Measurements from ENCODE around the gene KAT14. TPM values are rescaled to one million over a fixed set of nuclear protein-coding genes. Genes with fewer than 3 reads are reported as not detected.
"Not testable (repeated sequence)": the region's sequence is repeated elsewhere in the genome, so short reads cannot be mapped to it uniquely, and the experiment has no call there.

The KAT14 gene
- total RNA-seq, result 10 to 100 TPM; 11.5 to 12.6 TPM
- total RNA-seq, result 20.7 to 31.6 reads per million in 2 donors

DNA sequence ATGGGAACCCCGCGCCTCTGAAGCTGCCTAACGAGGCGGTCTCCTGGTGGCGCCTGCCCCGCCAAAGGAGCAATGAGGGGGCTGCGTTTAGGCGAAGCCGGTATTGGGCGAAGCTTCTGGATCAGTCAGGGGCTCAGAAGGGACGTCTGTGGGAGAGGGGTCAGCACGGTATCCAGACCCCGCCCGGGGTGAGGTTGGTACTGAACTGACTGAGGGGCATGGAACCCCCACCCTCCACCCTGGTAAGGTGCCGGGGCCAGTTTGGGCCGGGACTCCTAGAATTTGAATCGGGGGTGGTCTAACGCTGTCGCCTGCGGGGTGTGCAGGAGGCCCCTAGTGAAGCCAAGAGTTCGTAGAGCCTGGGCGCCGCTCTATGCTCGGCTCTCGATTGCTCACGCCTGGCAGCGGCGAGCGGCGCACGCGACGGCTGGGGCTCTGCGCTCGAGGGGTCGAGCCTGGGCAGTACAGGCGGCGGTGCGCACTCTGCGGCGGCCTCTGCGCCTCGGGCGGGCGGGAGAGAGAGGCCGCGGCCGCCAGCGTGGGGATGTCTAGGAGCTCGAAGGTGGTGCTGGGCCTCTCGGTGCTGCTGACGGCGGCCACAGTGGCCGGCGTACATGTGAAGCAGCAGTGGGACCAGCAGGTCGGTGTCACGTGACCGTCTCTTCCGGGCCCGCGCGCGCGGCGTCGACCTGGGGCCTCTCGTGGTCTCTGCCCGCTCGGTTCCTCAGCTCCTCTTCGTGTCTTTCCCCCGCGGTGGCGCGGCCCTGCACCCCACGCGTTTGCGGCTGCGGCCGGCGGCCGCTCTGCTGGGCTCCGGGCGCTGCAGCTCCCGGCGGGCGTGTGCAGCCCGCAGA is at the start of gene KAT14, which contains the start of gene PET117:
TSS of gene KAT14 (plus strand) at position 452 of the 854 bp plus-strand sequence. CDS start 4,798 bp downstream, outside the sequence.
TSS of gene PET117 (plus strand) at position 452 of the 854 bp plus-strand sequence. CDS start at position 545, 93 bp downstream.
- H3K4me1 Mint-ChIP-seq, result peaks cover 26% of the 10 kb centered on the region
- H3K27ac Mint-ChIP-seq, result peak within 1 kb of the TSS; percentile 91
- DNase-seq (peak; percentile 83 to 94 (median 85)), ATAC-seq (peak; percentile 95)
- no peaks in the 10 kb centered on the region for H3K36me3 Mint-ChIP-seq (ENCODE audit: low read depth)
- peak within 1 kb of the TSS; percentile 88 for H3K4me3 Mint-ChIP-seq
- H3K9me3 ChIP-seq (ENCODE audit: control insufficient read depth, low read length, poor library complexity, severe bottlenecking), result no peaks in the 10 kb centered on the region
- H3K27me3 Mint-ChIP-seq, result no peaks in the 10 kb centered on the region

GRCh38 chr20:18088298-18088697 is 49.4 kb upstream of the KAT14 start:
- H3K27ac Mint-ChIP-seq, result not testable (repeated sequence)

GRCh38 chr20:18088841-18089240 is 48.8 kb upstream of the KAT14 start:
- ATAC-seq; H3K9me3 ChIP-seq (ENCODE audit: control insufficient read depth, low read length, poor library complexity, severe bottlenecking); H3K4me1 Mint-ChIP-seq; DNase-seq; H3K27ac Mint-ChIP-seq; H3K4me3 Mint-ChIP-seq; H3K36me3 Mint-ChIP-seq (ENCODE audit: low read depth): not testable (repeated sequence)
- H3K27me3 Mint-ChIP-seq, result peaks cover 23% of the 10 kb centered on the region

More at GRCh38 chr20:18088298-18088697, 49.4 kb upstream of the KAT14 start:
- not testable (repeated sequence) for H3K9me3 ChIP-seq (ENCODE audit: control insufficient read depth, low read length, poor library complexity, severe bottlenecking); H3K4me1 Mint-ChIP-seq; H3K36me3 Mint-ChIP-seq (ENCODE audit: low read depth); H3K4me3 Mint-ChIP-seq; DNase-seq; ATAC-seq
- peaks cover 17% of the 10 kb centered on the region for H3K27me3 Mint-ChIP-seq

GRCh38 chr20:18090044-18090443 is 47.6 kb upstream of the KAT14 start:
- DNase-seq (no peak), ATAC-seq (no peak)
- Mint-ChIP-seq H3K36me3 (ENCODE audit: low read depth) (no peaks in the 10 kb centered on the region), H3K27me3 (peaks cover 26% of the 10 kb centered on the region), H3K27ac (no peak overlapping the region), H3K4me1 (peaks cover 2% of the 10 kb centered on the region), H3K4me3 (no peak overlapping the region)
- no peaks in the 10 kb centered on the region for H3K9me3 ChIP-seq (ENCODE audit: control insufficient read depth, low read length, poor library complexity, severe bottlenecking)

GRCh38 chr20:18090477-18090876 is 47.2 kb upstream of the KAT14 start:
- ATAC-seq, result no peak
- H3K27ac Mint-ChIP-seq, result no peak overlapping the region
- H3K36me3 Mint-ChIP-seq (ENCODE audit: low read depth), result no peaks in the 10 kb centered on the region

GRCh38 chr20:18091623-18092022 is 46.0 kb upstream of the KAT14 start:
- Mint-ChIP-seq H3K4me1 (peaks cover 2% of the 10 kb centered on the region), H3K27ac (no peak overlapping the region), H3K27me3 (peaks cover 26% of the 10 kb centered on the region), H3K4me3 (no peak overlapping the region), H3K36me3 (ENCODE audit: low read depth) (no peaks in the 10 kb centered on the region)
- ATAC-seq (no peak), DNase-seq (no peak)
- H3K9me3 ChIP-seq (ENCODE audit: control insufficient read depth, low read length, poor library complexity, severe bottlenecking), result no peaks in the 10 kb centered on the region

More at GRCh38 chr20:18090477-18090876, 47.2 kb upstream of the KAT14 start:
- DNase-seq, result no peak
- no peak overlapping the region for H3K4me3 Mint-ChIP-seq
- H3K27me3 Mint-ChIP-seq, result peaks cover 26% of the 10 kb centered on the region
- peaks cover 2% of the 10 kb centered on the region for H3K4me1 Mint-ChIP-seq
- H3K9me3 ChIP-seq (ENCODE audit: control insufficient read depth, low read length, poor library complexity, severe bottlenecking), result no peaks in the 10 kb centered on the region

DNA sequence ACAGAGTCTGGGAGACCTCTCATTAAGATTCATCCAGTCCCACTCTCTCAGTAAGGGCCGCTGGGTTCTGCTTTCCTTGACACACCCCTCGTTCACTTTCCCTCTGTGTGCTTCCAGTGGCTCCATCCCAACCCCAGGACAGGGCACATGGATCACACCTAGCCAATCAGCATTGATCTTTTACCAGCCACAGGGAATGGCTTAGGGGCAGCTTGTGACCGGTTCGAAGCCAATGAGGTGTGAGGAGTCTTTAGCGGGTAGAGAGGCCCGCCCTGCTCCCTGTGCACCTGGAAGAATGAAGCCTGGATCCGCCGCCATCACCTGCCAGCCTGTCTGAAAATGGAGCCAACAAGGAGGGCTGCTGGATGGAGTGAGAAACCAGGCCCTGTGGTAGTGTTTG is 44.8 kb upstream of the KAT14 start:
- Mint-ChIP-seq H3K4me3 (no peak overlapping the region), H3K27me3 (peaks cover 30% of the 10 kb centered on the region), H3K27ac (no peak overlapping the region), H3K4me1 (peaks cover 4% of the 10 kb centered on the region), H3K36me3 (ENCODE audit: low read depth) (no peaks in the 10 kb centered on the region)
- ATAC-seq (no peak), DNase-seq (no peak)
- no peaks in the 10 kb centered on the region for H3K9me3 ChIP-seq (ENCODE audit: control insufficient read depth, low read length, poor library complexity, severe bottlenecking)

- no peak for ATAC-seq
- H3K27ac Mint-ChIP-seq, result no peak overlapping the region
- H3K4me1 Mint-ChIP-seq, result peaks cover 4% of the 10 kb centered on the region
These were observed 44.3 kb upstream of the KAT14 start for GRCh38 chr20:18093388-18093787.

DNA sequence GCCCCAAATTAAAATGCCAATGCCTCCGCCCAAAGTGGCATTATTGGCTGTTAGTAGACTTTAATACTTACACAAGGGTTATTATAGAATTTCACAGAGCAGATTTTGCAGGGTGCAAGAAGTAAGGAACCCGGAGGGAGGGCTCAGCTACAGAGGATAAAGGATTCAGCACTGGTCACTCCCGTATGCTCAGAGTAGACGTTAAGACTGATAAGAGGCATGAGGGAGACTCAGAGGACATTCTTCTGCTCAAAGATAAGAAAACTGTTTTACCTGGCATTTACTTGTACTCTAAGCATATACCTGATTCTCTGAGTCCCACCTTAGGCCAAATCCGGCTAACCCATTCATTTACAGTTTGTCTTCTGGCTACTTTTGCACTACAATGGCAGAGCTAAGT is 43.5 kb upstream of the KAT14 start:
- Mint-ChIP-seq H3K4me1 (peaks cover 4% of the 10 kb centered on the region), H3K4me3 (no peak overlapping the region), H3K27ac (no peak overlapping the region), H3K27me3 (peaks cover 31% of the 10 kb centered on the region), H3K36me3 (ENCODE audit: low read depth) (no peaks in the 10 kb centered on the region)
- DNase-seq (no peak), ATAC-seq (no peak)
- no peaks in the 10 kb centered on the region for H3K9me3 ChIP-seq (ENCODE audit: control insufficient read depth, low read length, poor library complexity, severe bottlenecking)

More at GRCh38 chr20:18093388-18093787, 44.3 kb upstream of the KAT14 start:
- DNase-seq, result no peak
- Mint-ChIP-seq H3K36me3 (ENCODE audit: low read depth) (no peaks in the 10 kb centered on the region), H3K4me3 (no peak overlapping the region), H3K27me3 (peaks cover 30% of the 10 kb centered on the region)
- H3K9me3 ChIP-seq (ENCODE audit: control insufficient read depth, low read length, poor library complexity, severe bottlenecking), result no peaks in the 10 kb centered on the region

DNA sequence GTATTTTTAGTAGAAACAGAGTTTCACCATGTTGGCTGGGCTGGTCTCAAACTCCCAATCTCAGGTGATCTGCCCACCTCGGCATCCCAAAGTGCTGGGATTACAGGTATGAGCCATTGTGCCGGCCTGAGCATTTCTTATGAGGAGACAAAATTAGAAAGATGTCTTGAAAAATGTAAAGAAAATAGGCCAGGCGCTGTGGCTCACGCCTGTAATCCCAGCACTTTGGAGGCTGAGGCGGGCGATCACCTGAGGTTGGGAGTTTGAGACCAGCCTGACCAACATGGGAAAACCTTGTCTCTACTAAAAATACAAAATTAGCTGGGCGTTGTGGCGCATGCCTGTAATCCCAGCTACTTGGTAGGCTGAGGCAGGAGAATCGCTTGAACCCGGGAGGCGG is 37.1 kb upstream of the KAT14 start:
- H3K4me1 Mint-ChIP-seq; H3K36me3 Mint-ChIP-seq (ENCODE audit: low read depth); H3K9me3 ChIP-seq (ENCODE audit: control insufficient read depth, low read length, poor library complexity, severe bottlenecking); H3K27ac Mint-ChIP-seq; DNase-seq; ATAC-seq; H3K4me3 Mint-ChIP-seq: not testable (repeated sequence)
- H3K27me3 Mint-ChIP-seq, result peaks cover 32% of the 10 kb centered on the region

- H3K9me3 ChIP-seq (ENCODE audit: control insufficient read depth, low read length, poor library complexity, severe bottlenecking), result no peaks in the 10 kb centered on the region
- Mint-ChIP-seq H3K27me3 (peaks cover 36% of the 10 kb centered on the region), H3K4me1 (peaks cover 2% of the 10 kb centered on the region), H3K36me3 (ENCODE audit: low read depth) (no peaks in the 10 kb centered on the region), H3K27ac (no peak overlapping the region), H3K4me3 (no peak overlapping the region)
- ATAC-seq (no peak), DNase-seq (no peak)
These were observed 36.4 kb upstream of the KAT14 start for GRCh38 chr20:18101125-18101810.

DNA sequence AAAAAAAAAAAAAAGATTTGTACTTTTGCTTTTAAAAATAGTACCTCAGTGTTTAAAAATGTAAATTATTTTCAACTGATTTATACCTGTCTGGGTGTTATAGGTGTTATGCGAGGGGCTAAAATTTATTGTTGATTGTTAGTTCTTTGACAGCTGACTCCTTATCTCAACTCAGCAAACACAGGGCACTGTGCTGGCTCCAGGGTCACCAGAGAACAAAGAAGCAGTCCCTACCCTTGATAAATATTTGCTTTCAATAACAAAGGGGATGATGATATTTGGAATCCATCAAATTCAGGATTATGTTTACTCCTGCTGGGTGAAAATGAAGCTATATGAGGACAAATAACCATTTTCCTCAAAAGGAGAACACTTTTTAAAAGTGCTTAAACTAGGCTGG is 34.2 kb upstream of the KAT14 start:
- no peak for ATAC-seq
- no peak overlapping the region for H3K4me3 Mint-ChIP-seq
- peaks cover 31% of the 10 kb centered on the region for H3K27me3 Mint-ChIP-seq
- DNase-seq, result no peak
- H3K4me1 Mint-ChIP-seq, result no peaks in the 10 kb centered on the region
- H3K36me3 Mint-ChIP-seq (ENCODE audit: low read depth), result no peaks in the 10 kb centered on the region
- H3K9me3 ChIP-seq (ENCODE audit: control insufficient read depth, low read length, poor library complexity, severe bottlenecking), result no peaks in the 10 kb centered on the region
- H3K27ac Mint-ChIP-seq, result no peak overlapping the region

DNA sequence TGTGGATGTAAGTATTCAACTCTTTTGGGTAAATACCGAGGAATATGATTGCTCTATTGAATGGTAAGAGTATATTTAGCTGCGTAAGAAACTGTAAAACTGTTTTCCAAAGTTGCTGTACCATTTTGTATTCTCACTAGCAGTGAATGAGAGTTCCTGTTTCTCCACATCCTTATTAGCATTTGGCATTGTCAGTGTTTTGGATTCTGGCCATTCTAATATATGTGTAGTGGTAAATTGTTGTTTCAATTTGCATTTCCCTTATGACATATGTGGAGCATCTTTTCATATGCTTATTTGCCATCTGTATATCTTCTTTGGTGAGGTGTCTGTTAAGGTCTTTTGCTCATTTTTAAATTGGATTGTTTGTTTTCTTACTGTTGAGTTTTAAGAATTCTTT is 29.3 kb upstream of the KAT14 start:
- no peak overlapping the region for H3K4me3 Mint-ChIP-seq
- peaks cover 10% of the 10 kb centered on the region for H3K27me3 Mint-ChIP-seq
- H3K27ac Mint-ChIP-seq, result no peak overlapping the region
- no peaks in the 10 kb centered on the region for H3K36me3 Mint-ChIP-seq (ENCODE audit: low read depth)
- DNase-seq, result no peak
- H3K4me1 Mint-ChIP-seq, result no peaks in the 10 kb centered on the region
- no peaks in the 10 kb centered on the region for H3K9me3 ChIP-seq (ENCODE audit: control insufficient read depth, low read length, poor library complexity, severe bottlenecking)
- no peak for ATAC-seq
